Left hindlimb (tissue), 1 donor: ENCODE data around the gene HBG2.
"Not testable (repeated sequence)": the region's sequence is repeated elsewhere in the genome, so short reads cannot be mapped to it uniquely, and the experiment has no call there.

ENCODE experiments used
- DNase-seq: peaks from one replicate; pipeline ENCODE4 v3.0.0-alpha.2; 2018

The HBG2 gene

GRCh38 chr11:5254646-5255413 lies at the start of gene HBG2:
HBG2 (minus strand) TSS chr11:5254781; CDS start chr11:5254728, 53 bp downstream.
- DNase-seq, result not testable (repeated sequence)

GRCh38 chr11:5304046-5304445 lies 49.5 kb upstream of the HBG2 start:
- DNase-seq, result no peak

- no peak for DNase-seq
Observed at GRCh38 chr11:5303626-5304025, 49.0 kb upstream of the HBG2 start.

- no peak for DNase-seq
Observed at GRCh38 chr11:5301846-5302245, 47.3 kb upstream of the HBG2 start, which contains the start of gene OR51B4. OR51B4 (minus strand) TSS chr11:5301946; CDS start chr11:5301946, 0 bp downstream.

- no peak for DNase-seq
Observed at GRCh38 chr11:5300251-5300650, 45.7 kb upstream of the HBG2 start.

GRCh38 chr11:5298451-5298850 lies 43.9 kb upstream of the HBG2 start:
- no peak for DNase-seq

GRCh38 chr11:5297721-5298323 lies 43.2 kb upstream of the HBG2 start:
- DNase-seq, result no peak

- not testable (repeated sequence) for DNase-seq
Observed at GRCh38 chr11:5294342-5294995, 39.9 kb upstream of the HBG2 start.

- DNase-seq, result no peak
Observed at GRCh38 chr11:5293028-5293427, 38.4 kb upstream of the HBG2 start.

GRCh38 chr11:5291207-5291838 lies 36.7 kb upstream of the HBG2 start:
- DNase-seq, result no peak

GRCh38 chr11:5290106-5290505 lies 35.5 kb upstream of the HBG2 start:
- no peak for DNase-seq

- no peak for DNase-seq
Observed at GRCh38 chr11:5289696-5290095, 35.1 kb upstream of the HBG2 start.

GRCh38 chr11:5288906-5289550 lies 34.4 kb upstream of the HBG2 start:
- DNase-seq, result no peak

- no peak for DNase-seq
Observed at GRCh38 chr11:5288108-5288905, 33.7 kb upstream of the HBG2 start.

- DNase-seq, result no peak
Observed at GRCh38 chr11:5286901-5287300, 32.3 kb upstream of the HBG2 start.

- no peak for DNase-seq
Observed at GRCh38 chr11:5286351-5286750, 31.8 kb upstream of the HBG2 start.

- DNase-seq, result no peak
Observed at GRCh38 chr11:5285703-5286340, 31.2 kb upstream of the HBG2 start.

GRCh38 chr11:5284637-5285036 lies 30.1 kb upstream of the HBG2 start:
- DNase-seq, result no peak

- DNase-seq, result no peak
Observed at GRCh38 chr11:5283882-5284281, 29.3 kb upstream of the HBG2 start.

- no peak for DNase-seq
Observed at GRCh38 chr11:5283086-5283485, 28.5 kb upstream of the HBG2 start.

- DNase-seq, result no peak
Observed at GRCh38 chr11:5282628-5283027, 28.0 kb upstream of the HBG2 start.

- DNase-seq, result no peak
Observed at GRCh38 chr11:5281596-5281995, 27.0 kb upstream of the HBG2 start.
